BLaER1 treated with 17β-estradiol and CSF1 and Interleukin-3, amounts not matched to agents 10 nM and 100 nM (cell line): ENCODE measurements around the gene WBP2NL.

Experiments used
- H3K27ac ChIP-seq, 11 experiments: shearing (Covaris generic); formaldehyde crosslinking; 2 replicates each; pipeline ENCODE4 v1.8.1; 2022
- H3K27me3 ChIP-seq, 11 experiments: shearing (Covaris generic); formaldehyde crosslinking; 2 replicates each; pipeline ENCODE4 v1.8.1; 2022
- H3K36me3 ChIP-seq, 11 experiments: shearing (Covaris generic); formaldehyde crosslinking; 2 replicates each; pipeline ENCODE4 v1.8.1; 2022
- H3K4me1 ChIP-seq, 10 experiments: shearing (Covaris generic); formaldehyde crosslinking; 2 replicates each; pipeline ENCODE4 v1.8.1; 2022
- H3K4me2 ChIP-seq, 11 experiments: shearing (Covaris generic); formaldehyde crosslinking; 2 replicates each; pipeline ENCODE4 v1.8.1; 2022
- H3K4me3 ChIP-seq, 10 experiments: shearing (Covaris generic); formaldehyde crosslinking; 2 replicates each; pipeline ENCODE4 v1.8.1; 2022
- H3K9ac ChIP-seq, 11 experiments: shearing (Covaris generic); formaldehyde crosslinking; 2 replicates each; pipeline ENCODE4 v1.8.1; 2022
- H3K9me3 ChIP-seq, 11 experiments: shearing (Covaris generic); formaldehyde crosslinking; replicated peaks in 1 of 11; 2 replicates each; pipeline ENCODE4 v1.8.1; 2022
- H4K20me1 ChIP-seq, 11 experiments: shearing (Covaris generic); formaldehyde crosslinking; 2 replicates each; pipeline ENCODE4 v1.8.1; 2022
- Cebpa-rat ChIP-seq, 11 experiments: shearing (Covaris generic); IDR thresholded peaks; 2 replicates each; pipeline ENCODE4 v1.8.1; 2022

The WBP2NL gene

DNA sequence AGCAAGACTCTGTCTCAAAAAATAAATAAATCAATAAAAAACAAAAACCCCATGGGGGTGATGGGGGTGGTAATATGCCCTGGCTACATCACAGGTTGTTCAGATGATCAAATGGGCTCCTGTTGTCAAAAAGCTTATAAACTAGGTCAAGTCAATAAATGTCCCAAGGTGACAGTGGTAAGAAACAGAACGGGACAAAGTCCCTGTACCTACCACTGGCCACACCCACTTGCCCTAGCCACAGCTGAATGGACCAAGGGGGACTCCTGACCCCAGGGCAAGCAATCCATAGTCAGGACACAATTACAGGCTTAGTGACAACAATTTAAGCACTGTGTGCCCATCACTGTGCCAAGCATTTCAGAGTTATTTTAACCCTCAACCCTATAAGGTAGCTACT lies 66.0 kb downstream of the WBP2NL start:
- Histone ChIP-seq H3K4me2 (no peak overlapping the region), H3K27ac (no peak overlapping the region)

DNA sequence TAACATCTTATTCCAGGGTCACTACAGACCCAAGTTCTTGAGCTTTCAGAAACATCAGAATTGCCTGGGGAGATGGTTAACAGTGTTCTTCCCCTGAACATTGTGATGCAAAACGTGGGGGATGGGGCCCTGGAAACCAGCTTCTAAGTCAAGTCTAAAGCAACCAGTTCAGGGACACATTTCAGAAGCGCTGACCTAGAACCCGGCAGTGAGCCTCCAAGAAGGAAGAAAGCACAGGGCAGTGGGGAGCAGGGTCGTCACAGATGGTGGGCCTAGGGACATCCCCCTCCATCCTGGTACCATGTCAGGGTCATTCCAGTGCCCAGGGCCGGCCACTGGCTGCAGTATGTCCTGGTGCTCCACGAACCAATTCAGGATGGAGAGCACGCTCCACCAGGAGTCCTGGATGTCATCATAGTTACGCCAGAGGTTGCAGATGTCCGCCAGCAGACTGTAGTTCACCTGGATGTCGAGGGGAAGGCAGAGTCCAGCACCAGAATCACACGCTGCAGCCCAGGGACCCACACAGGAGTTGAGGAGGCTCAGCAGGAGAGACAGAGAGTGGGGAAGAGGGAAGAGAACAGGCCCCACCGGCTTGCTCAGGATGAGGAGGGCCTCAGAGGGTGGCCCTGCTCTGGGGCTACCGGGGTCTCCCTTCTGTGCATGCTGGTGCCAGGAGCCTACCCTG lies 67.0 kb downstream of the WBP2NL start:
- TF ChIP-seq Cebpa-rat (IDR thresholded peaks at IDR 0.05): no peak
- no peak overlapping the region for H3K4me3 ChIP-seq

More for the DNA sequence above, 66.0 kb downstream of the WBP2NL start:
- no peaks in the 10 kb centered on the region for H3K27me3 ChIP-seq
- H3K9ac ChIP-seq: no peak overlapping the region
- peaks cover 0 to 45% (median 0%) of the 10 kb centered on the region in 11 experiments; a peak in 6 of 22 replicates for H4K20me1 ChIP-seq
- peaks cover 4 to 25% (median 13%) of the 10 kb centered on the region in 10 experiments for H3K4me1 ChIP-seq
- H3K9me3 ChIP-seq: peaks cover 0 to 16% (median 6%) of the 10 kb centered on the region in 11 experiments; a peak in 11 of 22 replicates
- TF ChIP-seq Cebpa-rat (IDR thresholded peaks at IDR 0.05): no peak
- no peak overlapping the region for H3K4me3 ChIP-seq
- H3K36me3 ChIP-seq: peaks cover 67 to 92% (median 81%) of the 10 kb centered on the region in 11 experiments

DNA sequence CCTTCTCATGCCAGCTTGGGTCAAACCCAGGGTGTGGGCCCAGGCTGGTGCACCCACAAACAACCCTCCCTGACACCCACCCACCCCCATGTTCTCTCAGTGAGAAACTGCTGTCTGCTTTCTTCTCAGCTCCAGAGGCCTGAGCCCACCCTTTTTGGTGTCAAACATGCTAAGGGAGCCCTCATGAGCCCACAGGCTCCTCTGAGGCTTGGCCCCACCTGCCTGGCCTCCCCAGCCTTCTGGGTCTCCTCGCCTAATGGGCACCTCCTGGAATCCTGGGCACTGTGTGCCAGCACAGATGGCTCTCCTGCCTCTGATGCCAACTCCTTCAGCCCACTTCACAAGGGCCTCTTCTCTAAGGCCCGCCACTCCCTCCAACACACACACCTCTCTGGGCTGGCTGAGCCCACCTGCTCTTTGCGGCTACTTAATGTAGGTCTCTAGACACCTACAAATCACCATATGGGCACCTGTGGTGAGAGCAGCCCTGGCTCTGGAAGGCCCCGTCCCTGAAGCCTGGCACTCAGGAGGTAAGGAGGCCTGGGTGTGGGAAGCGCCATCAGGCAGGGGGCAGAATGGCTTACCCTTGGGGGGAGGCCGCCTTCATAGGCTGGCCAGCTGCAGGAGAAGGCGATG lies 67.7 kb downstream of the WBP2NL start:
- Histone ChIP-seq H3K4me1 (peaks cover 17 to 29% (median 23%) of the 10 kb centered on the region in 10 experiments), H3K9ac (0 out of 22 replicates have a peak overlapping the region, but pooled peaks of 1 of the 11 experiments have one; percentile 10), H3K9me3 (peaks cover 0 to under 1% (median 0%) of the 10 kb centered on the region in 11 experiments; a peak in 1 of 22 replicates), H3K4me2 (no peak overlapping the region), H3K27ac (no peak overlapping the region), H4K20me1 (peaks cover 0 to 45% (median 0%) of the 10 kb centered on the region in 11 experiments; a peak in 6 of 22 replicates), H3K36me3 (peaks cover 51 to 76% (median 65%) of the 10 kb centered on the region in 11 experiments), H3K27me3 (no peaks in the 10 kb centered on the region), H3K4me3 (no peak overlapping the region)
- TF ChIP-seq Cebpa-rat (IDR thresholded peaks at IDR 0.05): no peak

More for the DNA sequence above, 67.0 kb downstream of the WBP2NL start:
- no peak overlapping the region for H3K9ac ChIP-seq
- H3K36me3 ChIP-seq: peaks cover 58 to 82% (median 72%) of the 10 kb centered on the region in 11 experiments
- peaks cover 12 to 27% (median 19%) of the 10 kb centered on the region in 10 experiments for H3K4me1 ChIP-seq
- no peak overlapping the region for H3K4me2 ChIP-seq
- H4K20me1 ChIP-seq: peaks cover 0 to 45% (median 0%) of the 10 kb centered on the region in 11 experiments; a peak in 6 of 22 replicates
- H3K27me3 ChIP-seq: no peaks in the 10 kb centered on the region
- H3K9me3 ChIP-seq: peaks cover 0 to 7% (median 0%) of the 10 kb centered on the region in 11 experiments; a peak in 8 of 22 replicates
- H3K27ac ChIP-seq: no peak overlapping the region

DNA sequence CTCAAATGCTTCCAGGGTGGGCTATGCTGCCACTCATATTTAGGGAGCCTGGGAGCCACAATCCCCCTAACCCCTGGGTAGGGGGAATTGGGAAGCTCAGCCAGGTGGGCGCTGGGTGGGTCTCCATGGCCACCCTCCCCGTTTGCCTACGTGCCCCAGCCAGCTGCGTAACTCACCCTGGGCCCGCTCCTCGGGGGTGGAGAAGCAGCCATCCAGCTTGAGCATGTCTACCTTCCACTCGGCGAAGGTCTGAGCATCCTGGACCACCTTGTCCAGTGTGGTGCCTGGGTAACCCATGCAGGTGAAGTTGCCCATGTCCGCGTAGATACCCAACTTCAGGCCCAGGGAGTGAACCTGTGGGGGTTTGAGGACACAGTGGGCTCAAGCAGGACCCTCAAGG lies 68.3 kb downstream of the WBP2NL start:
- peaks cover 44 to 69% (median 58%) of the 10 kb centered on the region in 11 experiments for H3K36me3 ChIP-seq
- peaks cover 0 to 45% (median 0%) of the 10 kb centered on the region in 11 experiments; a peak in 6 of 22 replicates for H4K20me1 ChIP-seq
- H3K9ac ChIP-seq: no peak overlapping the region
- no peaks in the 10 kb centered on the region for H3K27me3 ChIP-seq
- no peak overlapping the region for H3K4me2 ChIP-seq
- no peak overlapping the region for H3K27ac ChIP-seq
- no peaks in the 10 kb centered on the region for H3K9me3 ChIP-seq
- H3K4me3 ChIP-seq: no peak overlapping the region
- peaks cover 24 to 36% (median 30%) of the 10 kb centered on the region in 10 experiments for H3K4me1 ChIP-seq
- TF ChIP-seq Cebpa-rat (IDR thresholded peaks at IDR 0.05): no peak

DNA sequence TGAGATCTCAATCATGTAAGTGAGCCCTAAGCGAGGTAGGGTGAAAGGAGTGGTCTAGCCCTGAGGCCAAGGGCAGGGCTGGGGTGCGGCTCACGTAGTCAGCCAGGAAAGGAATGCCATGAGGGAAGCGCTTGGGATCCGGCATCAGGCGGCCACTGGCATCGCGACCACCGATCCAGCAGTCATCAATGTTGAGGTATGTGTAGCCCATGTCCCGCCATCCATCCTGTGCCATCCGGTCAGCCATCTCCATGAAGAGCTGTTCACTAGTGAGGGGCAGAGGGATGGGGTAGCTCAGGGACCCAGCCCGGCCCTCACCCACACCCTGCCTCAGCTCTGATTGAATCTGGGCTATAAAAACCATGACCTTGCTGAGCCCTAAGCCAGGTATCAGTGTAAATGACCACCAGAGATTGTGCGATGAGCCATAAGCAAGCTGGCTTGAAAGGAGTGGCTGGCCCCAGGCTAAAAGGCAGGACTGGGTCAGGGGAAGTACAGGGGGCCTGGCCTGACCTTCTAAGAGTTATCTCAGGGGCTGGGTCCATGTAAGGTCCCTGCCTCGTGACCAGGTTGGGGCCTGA lies 69.2 kb downstream of the WBP2NL start:
- no peak overlapping the region for H3K4me3 ChIP-seq
- H3K36me3 ChIP-seq: peaks cover 36 to 60% (median 50%) of the 10 kb centered on the region in 11 experiments
- peak overlapping the region in 2 of 11 experiments; percentile 86 to 92; a peak in 3 of 22 replicates for H3K4me2 ChIP-seq
- peaks cover 0 to 38% (median 0%) of the 10 kb centered on the region in 11 experiments; a peak in 6 of 22 replicates for H4K20me1 ChIP-seq
- no peak for TF ChIP-seq Cebpa-rat (IDR thresholded peaks at IDR 0.05)
- no peaks in the 10 kb centered on the region for H3K9me3 ChIP-seq
- no peak overlapping the region for H3K27ac ChIP-seq
- no peaks in the 10 kb centered on the region for H3K27me3 ChIP-seq
- H3K9ac ChIP-seq: no peak overlapping the region
- peaks cover 24 to 45% (median 33%) of the 10 kb centered on the region in 10 experiments for H3K4me1 ChIP-seq

DNA sequence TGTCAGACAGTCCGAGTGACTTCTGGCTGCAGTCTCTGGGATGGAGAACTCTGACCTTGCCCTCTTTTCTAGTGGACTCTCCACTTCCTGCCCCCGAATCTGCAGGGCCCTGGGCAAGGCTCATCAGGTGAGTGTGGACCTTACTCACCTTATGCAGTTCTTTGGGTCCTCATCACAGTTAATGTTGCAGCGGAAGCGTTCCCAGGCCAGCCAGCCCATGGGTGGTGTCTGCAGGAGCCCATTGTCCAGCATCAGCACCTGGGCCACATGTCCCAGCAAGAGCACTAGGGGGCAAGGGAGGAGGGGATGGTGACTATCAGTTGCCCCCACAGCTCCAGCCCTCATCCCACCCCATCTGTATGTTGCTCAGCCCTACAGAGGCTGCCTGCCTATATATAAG lies 69.7 kb downstream of the WBP2NL start:
- H3K27ac ChIP-seq: no peak overlapping the region
- peaks cover 27 to 48% (median 36%) of the 10 kb centered on the region in 10 experiments for H3K4me1 ChIP-seq
- no peak for TF ChIP-seq Cebpa-rat (IDR thresholded peaks at IDR 0.05)
- H3K9ac ChIP-seq: 0 out of 22 replicates have a peak overlapping the region, but pooled peaks of 1 of the 11 experiments have one; percentile 82
- peaks cover 0 to 3% (median 0%) of the 10 kb centered on the region in 11 experiments; a peak in 3 of 22 replicates for H3K27me3 ChIP-seq
- H3K36me3 ChIP-seq: peaks cover 31 to 55% (median 45%) of the 10 kb centered on the region in 11 experiments
- H4K20me1 ChIP-seq: peaks cover 0 to 34% (median 0%) of the 10 kb centered on the region in 11 experiments; a peak in 6 of 22 replicates
- no peaks in the 10 kb centered on the region for H3K9me3 ChIP-seq
- peak overlapping the region in 6 of 11 experiments; percentile 86 to 96 (median 92); a peak in 9 of 22 replicates for H3K4me2 ChIP-seq
- no peak overlapping the region for H3K4me3 ChIP-seq

DNA sequence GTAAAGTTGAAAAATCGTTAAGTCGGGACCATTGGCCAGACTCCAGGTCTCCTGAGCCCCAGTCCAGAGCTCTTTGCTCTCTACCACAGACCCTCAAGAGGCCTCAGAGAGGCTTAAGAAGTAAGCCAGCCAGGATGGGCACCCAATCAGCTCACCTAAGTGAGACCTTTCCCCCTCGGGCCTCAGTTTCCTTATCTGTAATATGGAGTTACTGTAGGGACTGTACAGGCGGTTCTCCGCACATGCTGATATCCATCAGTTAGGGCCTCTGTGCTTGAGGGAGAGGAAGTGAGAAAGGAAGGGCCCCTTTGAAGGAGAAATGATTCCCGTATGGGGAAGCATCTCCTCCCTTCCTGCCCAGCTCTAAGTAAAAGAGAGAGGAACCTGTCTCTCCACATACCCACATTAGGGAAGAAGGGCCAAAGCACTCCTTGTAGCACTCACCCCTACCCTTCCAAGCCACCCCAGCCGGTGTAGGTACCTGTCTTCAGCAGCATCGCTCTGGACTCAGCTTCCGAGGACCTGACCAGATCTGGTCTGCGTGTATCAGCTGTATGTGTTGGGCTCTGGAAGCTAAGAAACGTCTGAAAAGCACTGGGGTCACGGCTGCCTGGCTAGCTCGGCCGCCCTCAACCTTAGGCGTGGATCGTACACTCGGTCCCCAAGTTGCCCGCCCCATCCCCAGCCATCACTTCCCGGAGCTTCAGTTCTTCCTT lies 71.4 kb downstream of the WBP2NL start:
- Histone ChIP-seq H3K9ac (peak overlapping the region; percentile 72 to 85 (median 82)), H4K20me1 (peaks cover 0 to 34% (median 0%) of the 10 kb centered on the region in 11 experiments; a peak in 6 of 22 replicates), H3K4me3 (peak overlapping the region; percentile 60 to 75 (median 69)), H3K36me3 (peaks cover 24 to 41% (median 38%) of the 10 kb centered on the region in 11 experiments), H3K9me3 (peaks cover 0 to 2% (median 0%) of the 10 kb centered on the region in 11 experiments; a peak in 2 of 22 replicates), H3K27me3 (peaks cover 0 to 20% (median 11%) of the 10 kb centered on the region in 11 experiments; a peak in 10 of 22 replicates), H3K4me2 (peak overlapping the region; percentile 85 to 96 (median 92)), H3K27ac (peak overlapping the region; percentile 69 to 85 (median 79)), H3K4me1 (peaks cover 44 to 61% (median 53%) of the 10 kb centered on the region in 10 experiments)
- no peak for TF ChIP-seq Cebpa-rat (IDR thresholded peaks at IDR 0.05)
